22Rv1 (cell line): Measurements from ENCODE around the gene PTPRA.

Experiments used
- CTCF ChIP-seq: fragments of 450-650 bp; IDR thresholded peaks from 2 replicates; pipeline ENCODE4 v1.5.1; 2017; ENCODE audit warnings: mild to moderate bottlenecking
- ZFX ChIP-seq: fragments of 450-650 bp; IDR thresholded peaks from 2 replicates; pipeline ENCODE4 v1.6.1; 2017; ENCODE audit warnings: antibody characterized with exemption, borderline replicate concordance

- no peak for TF ChIP-seq CTCF
- TF ChIP-seq ZFX: no peak
These were observed 49.7 kb downstream of the PTPRA start for GRCh38 chr20:2922957-2923356.
